HEK293T (cell line): ENCODE measurements around the gene SOX2.

ENCODE experiments used
- CTBP1 ChIP-seq: fragments of 450-650 bp; IDR thresholded peaks from 2 replicates; pipeline ENCODE4 v1.6.1; 2016; ENCODE audit warnings: borderline replicate concordance
- ELF4 ChIP-seq: fragments of 450-650 bp; IDR thresholded peaks from 2 replicates; pipeline ENCODE4 v1.6.1; 2017; ENCODE audit warnings: antibody characterized with exemption
- FOXA1 ChIP-seq: fragments of 450-650 bp; IDR thresholded peaks from 2 replicates; pipeline ENCODE4 v1.6.1; 2016; ENCODE audit warnings: mild to moderate bottlenecking
- FOXM1 ChIP-seq: fragments of 450-650 bp; IDR thresholded peaks from 2 replicates; pipeline ENCODE4 v1.6.1; 2017; ENCODE audit warnings: mild to moderate bottlenecking, borderline replicate concordance
- NFRKB ChIP-seq: fragments of 450-650 bp; IDR thresholded peaks from 2 replicates; pipeline ENCODE4 v1.6.1; 2016; ENCODE audit warnings: mild to moderate bottlenecking, moderate library complexity
- SP1 ChIP-seq: fragments of 450-650 bp; IDR thresholded peaks from 2 replicates; pipeline ENCODE4 v1.6.1; 2017
- SUZ12 ChIP-seq: fragments of 450-650 bp; IDR thresholded peaks from 2 replicates; pipeline ENCODE4 v1.6.1; 2016; ENCODE audit warnings: mild to moderate bottlenecking

DNA sequence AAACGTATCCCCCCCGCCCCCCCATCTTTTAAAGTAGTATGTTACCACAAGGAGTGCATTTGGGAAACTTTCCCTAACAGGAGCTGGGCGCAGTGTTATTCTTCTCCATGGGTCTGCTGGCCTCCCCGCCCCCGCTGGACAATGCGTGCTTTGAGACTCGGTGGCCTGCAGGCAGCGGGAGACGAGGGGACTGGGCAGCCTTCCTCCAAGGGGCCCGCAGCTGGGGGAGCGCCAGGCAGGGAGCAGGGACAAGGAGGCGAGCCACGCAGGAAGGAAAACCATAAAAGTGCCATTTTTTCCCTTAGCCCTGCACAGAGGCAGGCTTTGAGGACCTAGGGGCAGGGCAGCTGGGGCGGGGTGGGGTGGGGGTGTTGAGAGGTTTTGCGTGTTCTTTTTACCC, 14.1 kb downstream of the SOX2 start:
- TF ChIP-seq CTBP1, result no peak
- TF ChIP-seq NFRKB, result no peak
- TF ChIP-seq FOXM1, result no peak
- no peak for TF ChIP-seq FOXA1
- no peak for TF ChIP-seq SP1
- no peak for TF ChIP-seq SUZ12
- TF ChIP-seq ELF4, result no peak
